Hematopoietic multipotent progenitor cell treated with erythropoietin and hydrocortisone succinate and interleukin-3 and kit ligand, for 6 days (in vitro differentiated cells): Measurements from ENCODE around the gene AGO3.

Experiments
- DNase-seq: peaks from one replicate; pipeline ENCODE4 v3.0.0-alpha.2; 2015

AGO3 gene

DNA sequence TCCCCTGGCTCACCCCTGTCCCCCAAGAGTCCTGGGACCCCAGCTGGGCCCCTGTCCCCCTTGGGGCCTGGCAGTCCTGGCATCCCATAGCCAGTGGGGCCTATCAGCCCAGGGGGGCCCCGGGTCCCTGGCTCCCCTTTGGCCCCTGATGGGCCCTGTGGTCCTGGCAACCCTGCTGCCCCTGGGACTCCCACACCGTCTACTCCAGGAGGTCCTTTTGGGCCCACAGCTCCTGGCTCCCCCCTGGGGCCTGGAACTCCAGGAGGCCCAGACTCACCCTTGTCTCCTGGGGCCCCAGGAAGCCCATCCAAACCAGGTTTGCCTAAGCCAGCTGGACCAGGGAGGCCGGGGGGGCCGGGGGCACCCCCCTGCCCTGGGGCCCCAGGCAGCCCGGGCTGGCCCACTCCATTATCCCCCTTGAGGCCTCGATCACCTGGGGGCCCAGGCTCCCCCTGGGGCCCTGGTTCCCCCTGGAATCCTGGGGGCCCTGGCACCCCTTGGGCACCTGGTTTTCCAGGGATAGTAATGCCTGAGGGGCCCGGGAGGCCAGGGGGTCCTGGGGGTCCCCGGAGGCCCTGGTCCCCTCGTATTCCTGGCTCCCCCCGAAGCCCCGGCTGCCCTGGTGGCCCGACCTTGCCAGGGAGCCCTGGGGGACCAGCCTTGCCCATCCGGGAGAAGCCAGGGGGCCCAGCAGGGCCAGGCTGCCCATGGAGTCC, 167.9 kb downstream of the AGO3 start:
- DNase-seq, result no peak

- peak; percentile 87 for DNase-seq
These were observed 168.9 kb downstream of the AGO3 start for GRCh38 chr1:36099681-36100341.

GRCh38 chr1:36100376-36100775, 169.5 kb downstream of the AGO3 start:
- DNase-seq, result no peak

DNA sequence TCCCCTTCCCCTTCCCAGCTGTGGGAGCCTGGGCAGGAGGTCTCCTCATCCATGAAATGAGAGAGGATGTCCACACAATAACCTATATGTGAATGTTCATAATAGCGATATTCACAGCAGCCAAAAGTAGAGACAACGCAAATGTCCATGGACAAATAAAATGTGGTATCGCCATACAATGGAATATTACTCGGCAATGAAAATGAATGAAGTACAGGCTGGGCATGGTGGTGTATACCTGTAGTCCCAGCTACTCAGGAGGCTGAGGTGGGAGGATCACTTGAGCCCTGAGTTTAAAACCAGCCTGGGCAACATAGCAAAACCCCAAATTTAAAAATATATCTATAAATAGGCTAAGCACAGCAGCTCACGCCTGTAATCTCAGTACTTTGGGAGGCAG, 170.6 kb downstream of the AGO3 start:
- DNase-seq, result no peak

DNA sequence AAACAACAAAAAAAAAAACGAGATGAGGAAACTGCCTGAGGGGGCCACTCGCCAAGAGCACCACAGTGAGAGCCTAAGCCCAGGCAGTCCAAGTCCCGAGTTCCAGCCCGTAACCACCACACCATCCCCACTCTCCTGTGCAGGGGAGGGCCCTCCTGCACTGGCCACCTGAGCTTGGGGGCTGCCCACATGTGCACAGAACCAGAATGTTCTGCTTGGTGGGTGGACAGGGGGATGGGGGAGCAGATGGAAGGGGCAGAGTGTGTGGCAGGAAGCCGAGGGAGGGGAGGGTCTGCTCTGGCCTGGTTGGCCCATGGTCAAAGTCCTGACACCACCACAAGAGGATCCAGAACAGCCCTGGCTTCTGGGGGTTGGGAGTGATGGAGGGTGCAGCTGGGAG, 175.4 kb downstream of the AGO3 start:
- DNase-seq, result no peak

DNA sequence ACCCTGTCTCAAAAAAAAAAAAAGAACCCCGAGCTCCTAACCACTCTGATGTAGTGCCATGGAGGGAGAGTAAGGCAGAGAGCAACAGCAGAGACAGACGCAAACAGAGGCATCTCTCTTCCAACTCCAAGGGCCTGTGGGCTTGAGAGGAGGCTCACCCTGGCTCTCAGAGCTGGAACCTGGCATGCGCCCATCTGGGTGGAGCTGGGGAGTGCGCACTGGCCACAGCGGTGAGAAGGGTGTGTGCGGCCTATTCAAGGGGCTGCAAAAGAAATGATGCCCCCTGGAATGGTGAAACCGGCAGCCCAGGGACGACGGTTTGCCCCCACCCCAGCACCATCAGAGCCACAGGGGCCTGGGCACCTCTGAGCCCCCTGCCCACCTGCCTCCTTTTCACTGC, 176.5 kb downstream of the AGO3 start:
- DNase-seq, result no peak

DNA sequence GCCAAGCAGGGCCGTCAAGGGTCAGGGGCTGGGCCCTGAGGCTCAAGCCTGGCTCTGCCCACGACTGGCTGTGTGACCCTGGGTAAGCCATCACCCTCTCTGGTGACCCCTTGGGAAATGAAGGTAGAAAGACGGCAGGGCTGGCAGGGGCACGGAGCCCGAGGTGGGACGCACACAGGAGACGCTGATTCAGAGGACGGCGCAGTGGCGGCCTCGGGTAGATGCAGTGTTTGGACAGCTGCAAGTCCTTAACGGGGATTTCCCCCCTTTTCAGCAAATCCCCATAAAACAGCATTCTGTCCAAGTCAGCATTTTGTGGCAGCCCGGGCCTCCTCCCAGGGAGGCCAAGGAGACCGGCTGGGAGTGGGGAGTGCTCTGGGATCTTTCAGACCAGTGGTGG, 177.4 kb downstream of the AGO3 start:
- no peak for DNase-seq

DNA sequence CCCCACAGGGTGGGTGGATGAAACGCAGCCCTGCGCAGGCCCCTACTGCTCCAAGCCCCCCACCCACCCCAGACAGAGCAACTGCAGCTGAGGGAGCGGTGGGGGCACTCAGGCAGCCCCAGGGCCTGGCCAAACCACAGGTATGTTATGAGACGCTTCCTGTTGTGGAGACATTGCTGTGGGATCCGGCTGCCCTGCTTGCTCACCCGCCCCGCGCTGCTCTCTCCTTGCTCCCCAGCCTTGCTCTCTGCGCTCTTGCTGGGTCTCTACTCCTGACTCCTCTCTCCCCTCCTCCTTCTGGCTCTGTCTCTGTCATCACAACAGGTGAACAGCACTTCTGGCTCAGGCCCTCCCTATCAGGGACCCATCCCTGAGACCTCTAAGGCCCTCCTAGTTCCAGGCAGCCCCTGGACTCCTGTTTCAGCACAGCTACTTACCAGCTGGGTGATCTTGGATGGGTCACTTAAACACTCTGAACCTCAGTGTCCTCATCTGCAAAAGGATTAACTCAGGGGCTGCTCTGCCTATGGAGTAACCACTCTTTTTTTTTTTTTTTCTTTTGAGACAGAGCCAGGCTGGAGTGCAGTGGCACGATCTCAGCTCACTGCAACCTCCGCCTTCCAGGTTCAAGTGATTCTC, 178.3 kb downstream of the AGO3 start:
- no peak for DNase-seq

DNA sequence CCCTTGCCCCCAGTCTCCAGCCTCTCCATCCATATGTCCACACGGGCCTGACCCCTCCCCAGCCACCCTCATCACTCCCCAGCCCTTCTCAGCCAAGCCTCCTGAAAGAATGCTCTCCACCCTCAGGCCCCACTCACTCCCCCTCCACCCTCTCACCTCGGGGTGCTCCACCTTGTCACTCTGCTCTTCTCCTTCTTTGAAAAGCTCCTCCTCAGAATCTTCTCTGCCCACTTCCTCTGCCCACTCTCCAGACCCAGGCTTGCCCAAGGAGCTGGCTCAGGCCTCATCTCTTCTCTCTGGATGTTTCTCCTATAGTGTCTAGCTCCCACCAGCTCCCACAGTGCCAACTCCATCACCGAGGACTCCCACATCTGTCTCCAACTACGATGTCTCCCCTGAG, 180.2 kb downstream of the AGO3 start:
- no peak for DNase-seq

GRCh38 chr1:36112823-36113222, 181.9 kb downstream of the AGO3 start:
- no peak for DNase-seq

- DNase-seq, result no peak
These were observed 183.5 kb downstream of the AGO3 start for GRCh38 chr1:36114371-36114770.

DNA sequence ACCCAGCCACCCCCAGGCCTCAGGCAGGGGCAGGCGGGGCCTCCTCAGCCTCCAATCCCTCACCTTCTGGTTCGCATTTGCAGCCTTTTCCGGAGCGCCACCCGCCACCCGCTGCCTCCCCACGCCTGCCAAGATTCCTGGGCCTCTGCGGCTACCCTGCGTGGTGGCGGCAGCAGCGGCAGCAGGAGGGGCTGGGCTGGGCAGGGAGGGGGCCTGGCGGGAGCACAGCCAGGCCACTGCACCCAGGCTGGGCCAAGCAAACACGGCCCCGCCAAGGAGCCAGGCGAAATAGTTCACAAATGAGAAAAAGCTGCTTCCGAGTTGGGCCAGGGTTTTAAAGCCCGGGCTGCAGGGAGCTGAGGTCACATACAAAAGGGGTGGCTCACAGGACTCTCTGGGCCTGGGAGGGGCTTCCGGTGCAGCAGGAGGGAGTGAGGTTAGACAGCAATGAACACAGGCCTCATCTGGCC, 184.3 kb downstream of the AGO3 start:
- DNase-seq, result no peak

- DNase-seq, result no peak
These were observed 185.0 kb downstream of the AGO3 start for GRCh38 chr1:36115931-36116330.

DNA sequence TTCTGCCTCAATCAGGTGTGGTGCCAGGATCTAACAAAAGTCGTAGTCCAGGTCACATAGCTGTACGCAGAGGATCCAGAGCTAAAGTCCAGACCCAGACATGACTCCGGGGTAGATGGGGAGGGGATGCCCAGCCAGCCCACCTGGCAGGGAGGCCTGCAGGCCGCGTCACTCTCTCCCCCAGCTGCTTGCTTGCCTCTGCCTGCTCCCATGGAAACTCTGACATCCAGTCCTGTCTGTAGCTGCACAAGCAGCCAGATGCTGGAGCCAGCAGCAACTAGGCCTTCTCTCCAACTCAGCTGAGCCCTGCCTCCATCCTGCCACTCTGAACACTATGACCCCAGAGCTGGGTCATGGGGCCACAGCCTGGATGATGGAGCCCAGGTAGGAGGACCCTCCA, 186.0 kb downstream of the AGO3 start:
- no peak for DNase-seq

GRCh38 chr1:36118447-36119204, 187.7 kb downstream of the AGO3 start:
- no peak for DNase-seq

DNA sequence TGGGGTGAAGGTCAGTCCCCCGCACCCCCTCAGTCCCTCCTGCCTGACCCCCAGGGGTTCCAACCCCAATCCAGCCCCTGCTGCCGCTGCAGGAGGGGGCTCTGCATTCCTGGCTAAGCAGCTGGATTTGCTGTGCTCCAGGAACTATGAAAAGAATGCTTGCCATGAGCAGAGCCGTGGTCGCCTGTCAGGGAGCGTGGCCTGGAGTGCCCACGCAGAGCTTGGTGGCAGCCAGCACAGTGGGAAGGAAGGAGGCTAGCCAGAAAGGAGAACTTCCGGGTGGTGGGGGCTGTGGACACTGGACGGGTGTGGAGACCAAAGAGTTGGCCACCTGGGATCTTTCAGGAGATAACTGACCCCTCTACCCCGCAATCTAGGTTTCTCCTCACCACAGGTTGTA, 188.6 kb downstream of the AGO3 start:
- DNase-seq, result no peak
